ENCODE measurements around the gene REPIN1.

GRCh38 chr7:150321788-150322113, 46.9 kb upstream of the REPIN1 start:
- TF ChIP-seq CTCF (conservative IDR thresholded peaks at IDR 0.05; ENCODE audit: low read depth, low read length) (no peak), EZH2 (IDR thresholded peaks at IDR 0.05; ENCODE audit: borderline replicate concordance, low read depth, low read length, poor library complexity, severe bottlenecking) (no peak)

Data from A673 (cell line).